Fibroblast of lung (primary cell): ENCODE results near the gene AP2A2. TPM values are rescaled to one million over a fixed set of nuclear protein-coding genes. Genes with fewer than 3 reads are reported as not detected.

ENCODE experiments used
- DNase-seq, 2 donors: peaks; one replicate each; pipeline versions ENCODE4 v3.0.0 to v3.0.0-alpha.2; 2010; ENCODE audit warnings: low read depth in 2 of 2
- H2AFZ ChIP-seq: 2 replicates; pipeline ENCODE4 v1.5.1; 2012; ENCODE audit warnings: low read length, control low read depth, inconsistent platforms
- H3K27ac ChIP-seq: 2 replicates; pipeline ENCODE4 v1.5.1; 2011; ENCODE audit warnings: low read length, control low read depth; ENCODE audit not compliant: insufficient read depth
- H3K27me3 ChIP-seq: 2 replicates; pipeline ENCODE4 v1.5.1; 2011; ENCODE audit warnings: mild to moderate bottlenecking, low read length; ENCODE audit not compliant: control insufficient read depth, insufficient read depth
- H3K36me3 ChIP-seq: 2 replicates; pipeline ENCODE4 v1.5.1; 2011; ENCODE audit warnings: low read length; ENCODE audit not compliant: control insufficient read depth, insufficient read depth
- H3K4me1 ChIP-seq: 2 replicates; pipeline ENCODE4 v1.5.1; 2011; ENCODE audit warnings: low read length; ENCODE audit not compliant: control insufficient read depth, insufficient read depth; ENCODE audit errors: extremely low read depth
- H3K4me2 ChIP-seq: 2 replicates; pipeline ENCODE4 v1.5.1; 2011; ENCODE audit warnings: low read length, control low read depth; ENCODE audit not compliant: insufficient read depth; ENCODE audit errors: extremely low read depth
- H3K4me3 ChIP-seq, 4 experiments: fragments of 200-600 bp in 1 of 4; sonication (generic) in 1 of 4; replicated peaks in 1 of 4; 2 replicates each; pipeline ENCODE4 v1.5.1; 2011 to 2016; ENCODE audit warnings: low read length in 4 of 4, low read depth in 3 of 4, mild to moderate bottlenecking in 3 of 4, control low read depth in 2 of 4, inconsistent platforms in 1 of 4, mixed read lengths in 1 of 4; ENCODE audit not compliant: insufficient read depth in 1 of 4; ENCODE audit errors: control extremely low read depth in 1 of 4
- H3K79me2 ChIP-seq: 2 replicates; pipeline ENCODE4 v1.5.1; 2012; ENCODE audit warnings: mild to moderate bottlenecking, low read length, inconsistent platforms; ENCODE audit not compliant: control insufficient read depth, insufficient read depth
- H3K9ac ChIP-seq: 2 replicates; pipeline ENCODE4 v1.5.1; 2011; ENCODE audit warnings: mild to moderate bottlenecking, low read length, control low read depth; ENCODE audit not compliant: insufficient read depth
- H3K9me3 ChIP-seq: 2 replicates; pipeline ENCODE4 v1.5.1; 2012; ENCODE audit warnings: low read depth, low read length; ENCODE audit not compliant: control insufficient read depth, insufficient read depth
- H4K20me1 ChIP-seq: 2 replicates; pipeline ENCODE4 v1.5.1; 2011; ENCODE audit warnings: low read length; ENCODE audit not compliant: control insufficient read depth, insufficient read depth; ENCODE audit errors: extremely low read depth
- EZH2 ChIP-seq: IDR thresholded peaks from 2 replicates; pipeline ENCODE4 v1.5.1; 2012; ENCODE audit warnings: low read length, control low read depth, mild to moderate bottlenecking; ENCODE audit errors: missing control alignments
- polyA plus RNA-seq, 2 donors: library from polyadenylated mRNA; depleted of rRNA in 1 of 2; stranded (reverse) in 1 of 2; unstranded in 1 of 2; fragments of >200 nt; gene quantifications; 2 replicates each; pipeline ENCODE4 v1.2.1, GENCODE V29; 2011 to 2012; ENCODE audit warnings: missing spikeins in 1 of 2
- total RNA-seq: library from RNA; depleted of rRNA; stranded (reverse); fragments of >200 nt; gene quantifications from 2 replicates; pipeline ENCODE4 v1.2.1, GENCODE V29; 2014
- TF ChIP-seq, protein P1 (sequence below), 2 donors: IDR thresholded peaks in 1 of 2; conservative IDR thresholded peaks in 1 of 2; 1 replicate in 1 of 2; 2 replicates in 1 of 2; pipeline ENCODE4 v1.5.1; 2011 to 2012; ENCODE audit warnings: low read length in 2 of 2, control low read depth in 1 of 2, inconsistent platforms in 1 of 2, low read depth in 1 of 2, mild to moderate bottlenecking in 1 of 2

The AP2A2 gene
- total and polyA plus RNA-seq, 2 donors (not counting 1 experiment from before 2014, with no cell fraction given), result 21.6 to 46.1 TPM

- TF ChIP-seq EZH2, result no peak
- TF ChIP-seq, protein P1, sequence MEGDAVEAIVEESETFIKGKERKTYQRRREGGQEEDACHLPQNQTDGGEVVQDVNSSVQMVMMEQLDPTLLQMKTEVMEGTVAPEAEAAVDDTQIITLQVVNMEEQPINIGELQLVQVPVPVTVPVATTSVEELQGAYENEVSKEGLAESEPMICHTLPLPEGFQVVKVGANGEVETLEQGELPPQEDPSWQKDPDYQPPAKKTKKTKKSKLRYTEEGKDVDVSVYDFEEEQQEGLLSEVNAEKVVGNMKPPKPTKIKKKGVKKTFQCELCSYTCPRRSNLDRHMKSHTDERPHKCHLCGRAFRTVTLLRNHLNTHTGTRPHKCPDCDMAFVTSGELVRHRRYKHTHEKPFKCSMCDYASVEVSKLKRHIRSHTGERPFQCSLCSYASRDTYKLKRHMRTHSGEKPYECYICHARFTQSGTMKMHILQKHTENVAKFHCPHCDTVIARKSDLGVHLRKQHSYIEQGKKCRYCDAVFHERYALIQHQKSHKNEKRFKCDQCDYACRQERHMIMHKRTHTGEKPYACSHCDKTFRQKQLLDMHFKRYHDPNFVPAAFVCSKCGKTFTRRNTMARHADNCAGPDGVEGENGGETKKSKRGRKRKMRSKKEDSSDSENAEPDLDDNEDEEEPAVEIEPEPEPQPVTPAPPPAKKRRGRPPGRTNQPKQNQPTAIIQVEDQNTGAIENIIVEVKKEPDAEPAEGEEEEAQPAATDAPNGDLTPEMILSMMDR (conservative IDR thresholded peaks at IDR 0.05 in 1 of 2, IDR thresholded peaks at IDR 0.05 in 1 of 2; ENCODE audit: low read depth in 1 of 2, low read length in 2 of 2), result no peak
- DNase-seq, result no peak
- H3K27ac ChIP-seq, result no peak overlapping the region
Measured at GRCh38 chr11:1044160-1044559, 118.5 kb downstream of the AP2A2 start.

GRCh38 chr11:1047595-1048156 is 122.0 kb downstream of the AP2A2 start:
- Histone ChIP-seq H2AFZ (no peak overlapping the region), H3K4me1 (no peaks in the 10 kb centered on the region)

More at GRCh38 chr11:1044160-1044559, 118.5 kb downstream of the AP2A2 start:
- no peaks in the 10 kb centered on the region for H3K4me1 ChIP-seq
- no peaks in the 10 kb centered on the region for H3K79me2 ChIP-seq
- no peaks in the 10 kb centered on the region for H3K9me3 ChIP-seq
- H3K27me3 ChIP-seq, result no peaks in the 10 kb centered on the region
- no peaks in the 10 kb centered on the region for H3K36me3 ChIP-seq
- H3K4me3 ChIP-seq, result no peak overlapping the region
- H4K20me1 ChIP-seq, result no peaks in the 10 kb centered on the region
- H3K4me2 ChIP-seq, result no peak overlapping the region
- no peak overlapping the region for H3K9ac ChIP-seq
- H2AFZ ChIP-seq, result no peak overlapping the region

DNA sequence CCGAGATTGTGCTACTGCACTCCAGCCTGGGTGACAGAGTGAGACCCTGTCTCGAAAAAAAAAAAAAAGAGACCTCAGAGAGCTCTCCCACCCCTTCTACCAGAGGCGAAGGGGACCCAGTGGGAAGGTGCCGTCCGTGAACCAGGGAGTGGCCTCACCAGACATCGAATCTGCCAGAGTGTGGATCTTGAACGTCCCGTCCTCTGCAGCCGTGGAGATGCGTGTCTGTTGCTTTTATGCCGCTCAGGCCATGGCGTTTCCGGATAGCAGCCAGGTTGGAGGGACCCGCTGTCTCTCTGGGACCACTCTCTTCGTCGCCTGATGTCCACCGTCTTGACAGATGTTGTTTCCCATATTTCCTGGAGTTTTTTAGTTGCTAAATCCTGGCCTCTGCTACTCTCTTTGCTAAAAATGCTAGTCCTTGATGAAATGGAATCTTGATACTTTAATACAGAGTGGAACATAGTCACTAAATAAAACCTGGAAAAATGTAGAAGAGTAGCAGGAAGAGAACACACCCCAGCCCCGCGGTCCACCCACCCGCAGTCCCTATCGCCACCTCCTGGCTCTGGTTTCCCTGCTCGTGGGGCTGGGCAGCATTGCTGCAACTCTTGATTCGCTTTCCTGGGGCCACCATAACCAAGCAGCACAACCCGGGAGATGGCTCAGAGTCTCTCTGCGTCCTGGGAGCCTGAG is 122.9 kb downstream of the AP2A2 start:
- H3K79me2 ChIP-seq, result no peaks in the 10 kb centered on the region
- peaks cover 5% of the 10 kb centered on the region for H3K27me3 ChIP-seq
- H3K36me3 ChIP-seq, result no peaks in the 10 kb centered on the region
- TF ChIP-seq, protein P1 (conservative IDR thresholded peaks at IDR 0.05 in 1 of 2, IDR thresholded peaks at IDR 0.05 in 1 of 2; ENCODE audit: low read depth in 1 of 2, low read length in 2 of 2), result no peak
- TF ChIP-seq EZH2, result no peak
- H3K4me3 ChIP-seq, result no peak overlapping the region
- no peak overlapping the region for H3K27ac ChIP-seq
- H3K9ac ChIP-seq, result no peak overlapping the region
- H3K9me3 ChIP-seq, result no peaks in the 10 kb centered on the region
- no peak overlapping the region for H2AFZ ChIP-seq
- no peak overlapping the region for H3K4me2 ChIP-seq
- no peak for DNase-seq
- no peaks in the 10 kb centered on the region for H3K4me1 ChIP-seq
- H4K20me1 ChIP-seq, result no peaks in the 10 kb centered on the region

More at GRCh38 chr11:1047595-1048156, 122.0 kb downstream of the AP2A2 start:
- Histone ChIP-seq H3K27ac (no peak overlapping the region), H3K27me3 (peaks cover 5% of the 10 kb centered on the region), H4K20me1 (no peaks in the 10 kb centered on the region), H3K36me3 (no peaks in the 10 kb centered on the region), H3K79me2 (no peaks in the 10 kb centered on the region), H3K9me3 (no peaks in the 10 kb centered on the region), H3K4me2 (no peak overlapping the region), H3K9ac (no peak overlapping the region), H3K4me3 (no peak overlapping the region)
- DNase-seq, result no peak
- no peak for TF ChIP-seq EZH2
- TF ChIP-seq, protein P1 (conservative IDR thresholded peaks at IDR 0.05 in 1 of 2, IDR thresholded peaks at IDR 0.05 in 1 of 2; ENCODE audit: low read depth in 1 of 2, low read length in 2 of 2), result no peak
